Upper lobe of right lung (tissue), 1 donor: Measurements from ENCODE around the gene TRPC5OS. TPM values are rescaled to one million over a fixed set of nuclear protein-coding genes. Genes with fewer than 3 reads are reported as not detected.

Experiments used
- ATAC-seq: fragments of 200-7000 bp; cut with Tn5 transposase; one replicate; pipeline ENCODE4 v1.9.1; 2020; ENCODE audit warnings: mild to moderate bottlenecking, moderate library complexity
- DNase-seq: peaks from one replicate; pipeline ENCODE4 v3.0.0-alpha.2; 2020
- H3K27ac ChIP-seq: fragments of 200-600 bp; one replicate; pipeline ENCODE4 v1.8.0; 2022
- H3K27me3 ChIP-seq: fragments of 200-600 bp; one replicate; pipeline ENCODE4 v1.8.0; 2022; ENCODE audit warnings: mild to moderate bottlenecking
- H3K36me3 ChIP-seq: fragments of 200-600 bp; one replicate; pipeline ENCODE4 v1.8.0; 2022
- H3K4me1 ChIP-seq: fragments of 200-600 bp; one replicate; pipeline ENCODE4 v1.8.0; 2022
- H3K4me3 ChIP-seq: fragments of 200-600 bp; one replicate; pipeline ENCODE4 v1.8.0; 2022; ENCODE audit warnings: mild to moderate bottlenecking
- H3K9me3 ChIP-seq: fragments of 200-600 bp; one replicate; pipeline ENCODE4 v1.8.0; 2022
- intact Hi-C: fragments of 100-400 bp; cut with DNase I; formaldehyde crosslinking; loops from one replicate; pipeline ENCODE4 v1.11.0; 2022
- total RNA-seq: library from RNA; stranded (reverse); fragmentation: NEBNext Ultra II Directional; extraction: Animal tissue kit (Norgen Biotek cat#: 25700); gene quantifications from one replicate; pipeline ENCODE4 v1.2.1, GENCODE V29; 2021
- TF ChIP-seq, protein P1 (sequence below): fragments of 200-600 bp; IDR thresholded peaks from one replicate; pipeline ENCODE4 v1.8.0; 2022; ENCODE audit warnings: antibody characterized with exemption
- donor health status: DM: no; HTN: yes; CAD: no; lungs with severe emphysema.

The TRPC5OS gene
- total RNA-seq, 1 donor from 2014 or later = not detected

DNA sequence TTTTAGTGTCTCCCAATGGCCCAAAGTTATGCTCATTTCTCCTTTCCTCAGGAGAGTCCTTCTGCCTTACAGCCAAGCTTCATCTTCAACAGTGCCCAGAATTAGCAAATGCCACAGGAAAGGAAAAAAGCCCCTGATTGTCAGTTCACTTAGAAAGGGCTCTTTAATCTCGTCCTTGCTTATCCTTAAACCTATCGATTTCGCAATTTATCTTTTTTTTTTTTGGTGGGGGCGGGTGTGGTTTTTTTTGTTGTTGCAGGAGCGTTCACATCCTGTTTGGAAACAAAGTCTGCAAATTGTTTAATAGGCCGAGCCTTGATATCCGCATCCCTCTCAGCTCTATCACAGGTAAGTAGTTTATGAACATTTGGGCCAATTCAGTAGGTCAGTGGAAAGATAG lies 20.2 kb downstream of the TRPC5OS start:
- Histone ChIP-seq H3K27me3 (no peaks in the 10 kb centered on the region), H3K36me3 (no peaks in the 10 kb centered on the region), H3K27ac (no peak overlapping the region), H3K9me3 (no peaks in the 10 kb centered on the region), H3K4me3 (no peak overlapping the region), H3K4me1 (no peaks in the 10 kb centered on the region)
- ATAC-seq = no peak
- intact Hi-C loops = no loop called here
- no peak for DNase-seq
- TF ChIP-seq, protein P1, sequence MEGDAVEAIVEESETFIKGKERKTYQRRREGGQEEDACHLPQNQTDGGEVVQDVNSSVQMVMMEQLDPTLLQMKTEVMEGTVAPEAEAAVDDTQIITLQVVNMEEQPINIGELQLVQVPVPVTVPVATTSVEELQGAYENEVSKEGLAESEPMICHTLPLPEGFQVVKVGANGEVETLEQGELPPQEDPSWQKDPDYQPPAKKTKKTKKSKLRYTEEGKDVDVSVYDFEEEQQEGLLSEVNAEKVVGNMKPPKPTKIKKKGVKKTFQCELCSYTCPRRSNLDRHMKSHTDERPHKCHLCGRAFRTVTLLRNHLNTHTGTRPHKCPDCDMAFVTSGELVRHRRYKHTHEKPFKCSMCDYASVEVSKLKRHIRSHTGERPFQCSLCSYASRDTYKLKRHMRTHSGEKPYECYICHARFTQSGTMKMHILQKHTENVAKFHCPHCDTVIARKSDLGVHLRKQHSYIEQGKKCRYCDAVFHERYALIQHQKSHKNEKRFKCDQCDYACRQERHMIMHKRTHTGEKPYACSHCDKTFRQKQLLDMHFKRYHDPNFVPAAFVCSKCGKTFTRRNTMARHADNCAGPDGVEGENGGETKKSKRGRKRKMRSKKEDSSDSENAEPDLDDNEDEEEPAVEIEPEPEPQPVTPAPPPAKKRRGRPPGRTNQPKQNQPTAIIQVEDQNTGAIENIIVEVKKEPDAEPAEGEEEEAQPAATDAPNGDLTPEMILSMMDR = no peak

DNA sequence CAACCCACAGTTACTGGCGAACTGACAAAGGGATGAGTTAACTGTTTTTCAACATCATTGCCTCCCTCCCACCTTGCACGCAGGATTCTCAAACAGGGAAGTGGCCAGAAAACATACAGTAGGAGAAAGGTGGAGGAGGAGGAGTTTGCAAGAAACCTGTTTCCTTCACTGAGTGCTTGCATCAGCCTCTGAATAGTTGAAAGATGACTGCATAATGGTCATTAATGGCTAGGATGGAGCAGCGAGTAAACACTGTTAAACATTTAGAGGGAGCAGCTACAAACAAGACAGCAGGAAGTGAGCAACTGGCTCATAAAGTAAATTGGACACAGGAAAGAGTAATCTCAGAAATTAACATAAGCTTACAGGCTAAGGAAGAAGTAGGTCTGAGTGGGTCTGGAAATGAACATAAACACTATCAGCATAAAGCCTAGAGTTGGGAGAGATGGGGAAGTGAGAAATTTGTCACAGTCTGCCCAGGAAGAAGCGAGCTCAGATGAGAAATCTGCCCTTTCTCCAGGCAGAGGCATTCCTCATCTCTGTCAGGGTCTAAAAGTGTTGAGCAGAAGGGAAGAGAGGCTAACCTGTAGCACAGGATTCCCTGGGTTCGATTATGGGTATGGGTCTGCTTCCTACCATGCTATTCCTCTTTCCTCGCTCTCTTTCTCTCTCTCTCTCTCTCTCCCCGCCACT lies 38.6 kb downstream of the TRPC5OS start:
- Histone ChIP-seq H3K4me1 (no peaks in the 10 kb centered on the region), H3K27ac (no peak overlapping the region), H3K4me3 (no peak overlapping the region), H3K36me3 (no peaks in the 10 kb centered on the region), H3K9me3 (no peaks in the 10 kb centered on the region), H3K27me3 (no peaks in the 10 kb centered on the region)
- intact Hi-C loops = no loop called here
- DNase-seq (no peak), ATAC-seq (peak; percentile 25)
- TF ChIP-seq, protein P1 = no peak

DNA sequence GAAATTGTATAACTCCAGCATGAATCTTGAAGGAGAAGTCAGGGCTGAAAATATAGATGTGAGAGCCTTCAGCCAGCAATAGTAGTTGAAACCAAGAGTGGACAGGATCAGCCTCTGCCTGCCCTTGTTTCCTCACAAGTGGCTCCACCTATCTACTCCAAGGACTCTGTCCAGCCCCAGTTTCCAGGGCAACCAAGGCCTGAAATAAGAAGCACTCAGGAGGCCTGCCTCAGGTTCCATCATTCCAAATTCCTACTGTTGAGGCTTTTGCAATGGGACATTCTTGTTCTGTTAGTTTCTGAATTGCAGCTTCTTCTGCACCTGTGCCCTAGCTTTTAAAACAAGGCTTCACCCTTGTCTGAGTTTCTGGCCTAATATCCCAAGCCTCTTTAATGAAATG lies 41.6 kb downstream of the TRPC5OS start:
- no peak overlapping the region for H3K27ac ChIP-seq
- no peak overlapping the region for H3K4me3 ChIP-seq
- no peaks in the 10 kb centered on the region for H3K27me3 ChIP-seq
- TF ChIP-seq, protein P1 = no peak
- no peak for ATAC-seq
- no peak for DNase-seq
- intact Hi-C loops = no loop called here
- no peaks in the 10 kb centered on the region for H3K9me3 ChIP-seq
- H3K36me3 ChIP-seq = no peaks in the 10 kb centered on the region
- H3K4me1 ChIP-seq = no peaks in the 10 kb centered on the region

DNA sequence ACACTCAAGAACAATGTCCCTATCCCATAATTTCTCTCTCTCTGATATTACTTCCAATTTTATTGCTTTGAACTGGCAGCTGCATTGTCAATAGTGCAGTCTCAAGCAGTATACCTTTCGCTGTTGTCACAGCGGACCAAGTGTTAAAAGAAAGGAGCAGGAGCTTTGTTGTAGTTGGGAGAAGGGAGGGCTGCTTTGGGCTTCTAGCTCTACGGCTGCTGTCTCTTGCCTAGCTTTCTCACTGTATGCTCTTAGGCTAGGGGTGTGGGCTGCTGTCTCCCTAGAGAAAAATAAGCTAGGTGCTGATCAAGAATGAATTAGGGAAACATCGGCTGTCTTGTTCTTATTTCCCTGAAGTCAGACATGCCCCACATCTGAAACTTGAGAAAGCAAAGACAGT lies 52.5 kb downstream of the TRPC5OS start:
- H3K36me3 ChIP-seq = no peaks in the 10 kb centered on the region
- ATAC-seq (no peak), DNase-seq (no peak)
- H3K4me3 ChIP-seq = no peak overlapping the region
- intact Hi-C loops = no loop called here
- H3K9me3 ChIP-seq = no peaks in the 10 kb centered on the region
- H3K27me3 ChIP-seq = no peaks in the 10 kb centered on the region
- no peak overlapping the region for H3K27ac ChIP-seq
- H3K4me1 ChIP-seq = no peaks in the 10 kb centered on the region
- TF ChIP-seq, protein P1 = no peak

Other genes starting within 250 kb of the TRPC5OS start
- gene ALG13, start 195.0 kb upstream of the TRPC5OS start, total RNA-seq = 44.7 TPM
- gene TRPC5, start 206.6 kb downstream of the TRPC5OS start, total RNA-seq = not detected
- gene RTL4, start 206.8 kb downstream of the TRPC5OS start, total RNA-seq = not detected